H1 (cell line): ENCODE measurements around the gene WDR7.

Experiments
- ATF2 ChIP-seq: IDR thresholded peaks from 2 replicates; pipeline ENCODE4 v1.6.1; 2012; ENCODE audit warnings: low read length, inconsistent platforms
- CHD2 ChIP-seq: IDR thresholded peaks from 2 replicates; pipeline ENCODE4 v1.6.1; 2012; ENCODE audit warnings: low read length, improper control_type of control experiment
- EGR1 ChIP-seq: IDR thresholded peaks from 2 replicates; pipeline ENCODE4 v1.6.1; 2011; ENCODE audit warnings: low read depth, low read length, borderline replicate concordance
- EZH2 ChIP-seq: fragments of 200-600 bp; sonication (generic); IDR thresholded peaks from 2 replicates; pipeline ENCODE4 v1.7.1; 2012; ENCODE audit warnings: low read depth, mild to moderate bottlenecking, moderate library complexity, low read length, inconsistent platforms; ENCODE audit not compliant: severe bottlenecking

- TF ChIP-seq ATF2 (no peak), EGR1 (no peak), CHD2 (no peak), EZH2 (no peak)
These were observed 324.1 kb downstream of the WDR7 start for GRCh38 chr18:56975276-56975675.
